OCI-LY1 (cell line): Measurements from ENCODE around the gene IFI27.

ENCODE experiments used
- H2AFZ ChIP-seq: fragments of 200-600 bp; sonication (generic), shearing (Covaris generic); 2 replicates; pipeline ENCODE4 v1.6.0; 2014; ENCODE audit warnings: antibody characterized with exemption, mild to moderate bottlenecking, low read length
- H3F3A ChIP-seq: fragments of 200-600 bp; sonication (generic), shearing (Covaris generic); 2 replicates; pipeline ENCODE4 v1.6.0; 2014; ENCODE audit warnings: mild to moderate bottlenecking, antibody characterized with exemption, low read length, moderate library complexity; ENCODE audit not compliant: insufficient read depth
- H3K27ac ChIP-seq: fragments of 200-600 bp; sonication (generic); 2 replicates; pipeline ENCODE4 v1.5.1; 2014; ENCODE audit warnings: low read length, mixed run types, mild to moderate bottlenecking, low read depth; ENCODE audit not compliant: poor library complexity, severe bottlenecking
- H3K27me3 ChIP-seq: fragments of 200-600 bp; sonication (generic); 2 replicates; pipeline ENCODE4 v1.6.0; 2014; ENCODE audit warnings: antibody characterized with exemption, mild to moderate bottlenecking, low read length, moderate library complexity; ENCODE audit not compliant: insufficient read depth
- H3K36me3 ChIP-seq: fragments of 200-600 bp; sonication (generic); 2 replicates; pipeline ENCODE4 v1.6.1; 2014; ENCODE audit warnings: mild to moderate bottlenecking, antibody characterized with exemption, low read length, moderate library complexity, mixed read lengths; ENCODE audit not compliant: insufficient read depth
- H3K4me1 ChIP-seq: fragments of 200-600 bp; sonication (generic); 2 replicates; pipeline ENCODE4 v1.5.1; 2014; ENCODE audit warnings: mild to moderate bottlenecking, low read length, moderate library complexity; ENCODE audit not compliant: insufficient read depth, severe bottlenecking
- H3K4me2 ChIP-seq: fragments of 200-600 bp; sonication (generic), shearing (Covaris generic); 2 replicates; pipeline ENCODE4 v1.6.1; 2014; ENCODE audit warnings: low read length
- H3K4me3 ChIP-seq: fragments of 200-600 bp; sonication (generic); 2 replicates; pipeline ENCODE4 v1.5.1; 2014; ENCODE audit warnings: low read length, low read depth, mild to moderate bottlenecking, mixed read lengths; ENCODE audit not compliant: poor library complexity, severe bottlenecking
- H3K79me2 ChIP-seq: fragments of 200-600 bp; shearing (Covaris generic); 2 replicates; pipeline ENCODE4 v1.6.1; 2016; ENCODE audit warnings: mixed run types, low read length, mixed read lengths; ENCODE audit not compliant: insufficient read depth
- H3K9ac ChIP-seq: fragments of 200-600 bp; sonication (generic), shearing (Covaris generic); 2 replicates; pipeline ENCODE4 v1.6.1; 2014; ENCODE audit warnings: mild to moderate bottlenecking, low read length, mixed read lengths
- H3K9me2 ChIP-seq: fragments of 200-600 bp; sonication (generic), shearing (Covaris generic); 2 replicates; pipeline ENCODE4 v1.6.1; 2014; ENCODE audit warnings: low read depth, mild to moderate bottlenecking, low read length, mixed read lengths
- H3K9me3 ChIP-seq: fragments of 200-600 bp; shearing (Covaris generic); 2 replicates; pipeline ENCODE4 v1.6.1; 2014; ENCODE audit warnings: low read length, mixed read lengths
- H4K20me1 ChIP-seq: fragments of 200-600 bp; sonication (generic), shearing (Covaris generic); 2 replicates; pipeline ENCODE4 v1.6.0; 2016; ENCODE audit warnings: mild to moderate bottlenecking, low read length; ENCODE audit not compliant: insufficient read depth
- EZH2 ChIP-seq: fragments of 200-600 bp; sonication (generic), shearing (Covaris generic); IDR thresholded peaks from 2 replicates; pipeline ENCODE4 v1.8.0; 2017; ENCODE audit warnings: borderline replicate concordance, mixed run types, mild to moderate bottlenecking, antibody characterized with exemption, low read length, moderate library complexity, mixed read lengths
- TF ChIP-seq, protein P1 (sequence below): fragments of 200-600 bp; sonication (generic), shearing (Covaris generic); IDR thresholded peaks from 2 replicates; pipeline ENCODE4 v1.5.1; 2017; ENCODE audit warnings: mild to moderate bottlenecking, antibody characterized with exemption, low read length, moderate library complexity, mixed read lengths

The IFI27 gene

DNA sequence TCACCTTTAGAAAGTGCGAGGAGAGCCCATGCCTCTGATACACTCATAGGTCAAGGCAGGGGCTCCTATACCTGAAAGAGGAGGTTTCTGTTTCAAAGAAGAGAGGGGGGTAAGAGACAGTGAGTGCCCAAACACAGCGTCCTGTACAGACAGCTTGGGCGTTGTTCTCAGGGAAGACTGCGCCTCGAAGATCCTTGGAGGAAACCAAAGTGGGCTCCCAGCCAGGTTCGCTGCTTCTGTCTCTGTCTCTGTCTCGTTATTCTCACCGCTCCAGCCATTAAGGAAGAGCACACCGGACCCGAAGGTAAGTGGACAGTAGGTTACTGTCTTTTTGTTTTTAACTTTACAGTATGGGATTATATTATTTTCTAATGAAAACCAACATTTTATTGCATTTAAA lies 5.8 kb upstream of the IFI27 start:
- Histone ChIP-seq H3K4me3 (no peak overlapping the region), H3K27ac (no peak overlapping the region), H3K9me2 (no peaks in the 10 kb centered on the region), H3K4me2 (no peak overlapping the region), H3K79me2 (no peaks in the 10 kb centered on the region), H3F3A (no peaks in the 10 kb centered on the region), H3K4me1 (no peaks in the 10 kb centered on the region), H3K27me3 (no peaks in the 10 kb centered on the region), H3K9ac (no peak overlapping the region), H4K20me1 (no peaks in the 10 kb centered on the region), H3K9me3 (no peaks in the 10 kb centered on the region), H3K36me3 (no peaks in the 10 kb centered on the region), H2AFZ (no peak overlapping the region)
- TF ChIP-seq EZH2 = no peak
- TF ChIP-seq, protein P1, sequence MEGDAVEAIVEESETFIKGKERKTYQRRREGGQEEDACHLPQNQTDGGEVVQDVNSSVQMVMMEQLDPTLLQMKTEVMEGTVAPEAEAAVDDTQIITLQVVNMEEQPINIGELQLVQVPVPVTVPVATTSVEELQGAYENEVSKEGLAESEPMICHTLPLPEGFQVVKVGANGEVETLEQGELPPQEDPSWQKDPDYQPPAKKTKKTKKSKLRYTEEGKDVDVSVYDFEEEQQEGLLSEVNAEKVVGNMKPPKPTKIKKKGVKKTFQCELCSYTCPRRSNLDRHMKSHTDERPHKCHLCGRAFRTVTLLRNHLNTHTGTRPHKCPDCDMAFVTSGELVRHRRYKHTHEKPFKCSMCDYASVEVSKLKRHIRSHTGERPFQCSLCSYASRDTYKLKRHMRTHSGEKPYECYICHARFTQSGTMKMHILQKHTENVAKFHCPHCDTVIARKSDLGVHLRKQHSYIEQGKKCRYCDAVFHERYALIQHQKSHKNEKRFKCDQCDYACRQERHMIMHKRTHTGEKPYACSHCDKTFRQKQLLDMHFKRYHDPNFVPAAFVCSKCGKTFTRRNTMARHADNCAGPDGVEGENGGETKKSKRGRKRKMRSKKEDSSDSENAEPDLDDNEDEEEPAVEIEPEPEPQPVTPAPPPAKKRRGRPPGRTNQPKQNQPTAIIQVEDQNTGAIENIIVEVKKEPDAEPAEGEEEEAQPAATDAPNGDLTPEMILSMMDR = no peak

DNA sequence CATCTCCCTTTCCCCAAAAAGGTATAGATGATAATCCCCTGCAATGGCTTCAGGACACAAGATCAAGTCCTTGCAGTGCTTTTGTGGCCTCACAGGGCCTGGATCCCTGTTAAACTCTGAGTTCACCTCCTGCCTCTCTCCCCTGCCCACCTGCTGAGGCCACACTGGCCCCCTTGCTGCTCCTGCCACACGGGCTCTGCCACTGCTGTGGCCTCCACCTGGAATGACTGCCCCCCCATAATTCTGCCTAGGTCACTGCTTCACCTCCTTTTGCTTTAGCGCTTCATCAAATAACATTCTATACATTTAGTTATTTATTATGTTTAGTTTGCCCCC lies 653 bp upstream of the IFI27 start:
- H3K4me2 ChIP-seq = no peak overlapping the region
- no peak overlapping the region for H2AFZ ChIP-seq
- H3K9me2 ChIP-seq = no peaks in the 10 kb centered on the region
- no peaks in the 10 kb centered on the region for H3K36me3 ChIP-seq
- no peak overlapping the region for H3K27ac ChIP-seq
- H3K9ac ChIP-seq = no peak overlapping the region
- H4K20me1 ChIP-seq = no peaks in the 10 kb centered on the region
- no peaks in the 10 kb centered on the region for H3K79me2 ChIP-seq
- no peaks in the 10 kb centered on the region for H3K27me3 ChIP-seq
- H3F3A ChIP-seq = no peaks in the 10 kb centered on the region
- TF ChIP-seq EZH2 = no peak
- TF ChIP-seq, protein P1 = no peak
- H3K4me3 ChIP-seq = no peak overlapping the region
- H3K9me3 ChIP-seq = no peaks in the 10 kb centered on the region
- no peaks in the 10 kb centered on the region for H3K4me1 ChIP-seq

DNA sequence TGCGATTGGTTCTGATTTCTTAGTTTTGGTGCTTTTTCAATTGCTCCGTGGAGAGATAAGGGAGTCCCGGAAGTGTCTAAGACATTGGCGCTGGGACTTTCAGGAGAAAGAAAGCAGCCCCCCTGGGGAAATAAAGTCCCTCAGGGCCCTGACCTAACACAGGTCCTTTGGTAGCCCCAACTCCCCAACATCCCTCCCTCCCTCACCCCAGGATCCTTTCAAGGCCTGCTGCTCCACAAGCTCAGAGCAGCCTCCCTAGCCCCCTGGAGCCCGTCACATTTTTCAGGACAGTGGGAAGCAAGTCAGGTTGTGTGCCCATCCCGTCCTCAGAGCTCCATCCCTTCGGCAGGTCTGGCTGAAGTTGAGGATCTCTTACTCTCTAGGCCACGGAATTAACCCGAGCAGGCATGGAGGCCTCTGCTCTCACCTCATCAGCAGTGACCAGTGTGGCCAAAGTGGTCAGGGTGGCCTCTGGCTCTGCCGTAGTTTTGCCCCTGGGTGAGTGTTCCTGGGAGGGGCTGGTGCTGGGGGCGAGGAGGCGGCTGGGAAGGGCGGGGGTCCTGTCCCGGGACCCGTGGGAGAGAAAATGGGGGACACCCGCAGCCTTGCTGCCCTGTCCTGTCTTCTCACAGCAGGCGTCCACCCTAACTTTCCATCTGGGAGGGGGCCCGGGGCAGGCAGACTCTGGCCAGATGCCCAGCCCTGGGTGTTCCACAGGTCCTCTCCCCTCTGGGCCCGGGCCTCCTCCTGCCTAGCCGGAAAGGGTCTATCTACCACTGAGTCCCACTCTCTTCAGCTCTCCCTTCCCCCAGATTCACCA lies 950 bp downstream of the IFI27 start:
- H4K20me1 ChIP-seq = no peaks in the 10 kb centered on the region
- TF ChIP-seq, protein P1 = no peak
- no peak for TF ChIP-seq EZH2
- H3K9me3 ChIP-seq = no peaks in the 10 kb centered on the region
- H3K79me2 ChIP-seq = no peaks in the 10 kb centered on the region
- no peak overlapping the region for H3K9ac ChIP-seq
- H3K4me3 ChIP-seq = no peak overlapping the region
- no peaks in the 10 kb centered on the region for H3K36me3 ChIP-seq
- H3K4me2 ChIP-seq = no peak overlapping the region
- no peaks in the 10 kb centered on the region for H3K9me2 ChIP-seq
- no peaks in the 10 kb centered on the region for H3K27me3 ChIP-seq
- H3K27ac ChIP-seq = no peak overlapping the region
- no peaks in the 10 kb centered on the region for H3F3A ChIP-seq
- H3K4me1 ChIP-seq = no peaks in the 10 kb centered on the region
- H2AFZ ChIP-seq = no peak overlapping the region
